Measurements from ENCODE around the gene CCNL2.

DNA sequence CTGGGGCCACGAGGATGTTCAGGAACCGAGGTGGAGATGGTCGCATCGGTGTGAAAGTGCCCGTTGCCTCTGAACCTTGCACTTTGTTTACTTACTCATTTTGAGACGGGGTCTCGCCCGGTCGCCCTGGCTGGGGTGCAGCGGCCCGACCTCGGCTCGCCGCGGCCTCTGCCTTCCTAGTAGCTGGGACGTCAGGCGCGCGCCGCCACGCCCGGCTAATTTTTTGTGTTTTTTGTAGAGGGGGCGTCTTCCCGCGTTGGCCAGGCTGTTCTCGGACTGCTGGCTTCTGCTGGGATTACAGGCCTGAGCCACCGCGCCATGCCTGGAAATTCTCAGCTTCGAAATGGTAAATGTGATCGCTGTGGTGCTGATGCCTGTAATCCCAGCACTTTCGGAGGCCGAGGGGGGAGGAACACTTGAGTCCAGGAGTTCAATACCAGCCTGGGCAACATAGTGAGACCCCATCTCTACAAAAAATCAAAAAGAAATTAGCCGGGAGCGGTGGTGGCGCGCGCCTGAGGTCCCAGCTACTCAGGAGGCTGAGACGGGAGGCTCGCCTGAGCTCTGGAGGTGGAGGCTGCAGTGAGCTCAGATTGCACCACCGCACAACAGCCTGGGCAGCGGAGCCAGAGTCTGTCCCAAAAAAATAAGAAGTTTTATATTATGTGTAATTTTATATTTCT, 8.6 kb upstream of the CCNL2 start:
- TF ChIP-seq, protein P1, sequence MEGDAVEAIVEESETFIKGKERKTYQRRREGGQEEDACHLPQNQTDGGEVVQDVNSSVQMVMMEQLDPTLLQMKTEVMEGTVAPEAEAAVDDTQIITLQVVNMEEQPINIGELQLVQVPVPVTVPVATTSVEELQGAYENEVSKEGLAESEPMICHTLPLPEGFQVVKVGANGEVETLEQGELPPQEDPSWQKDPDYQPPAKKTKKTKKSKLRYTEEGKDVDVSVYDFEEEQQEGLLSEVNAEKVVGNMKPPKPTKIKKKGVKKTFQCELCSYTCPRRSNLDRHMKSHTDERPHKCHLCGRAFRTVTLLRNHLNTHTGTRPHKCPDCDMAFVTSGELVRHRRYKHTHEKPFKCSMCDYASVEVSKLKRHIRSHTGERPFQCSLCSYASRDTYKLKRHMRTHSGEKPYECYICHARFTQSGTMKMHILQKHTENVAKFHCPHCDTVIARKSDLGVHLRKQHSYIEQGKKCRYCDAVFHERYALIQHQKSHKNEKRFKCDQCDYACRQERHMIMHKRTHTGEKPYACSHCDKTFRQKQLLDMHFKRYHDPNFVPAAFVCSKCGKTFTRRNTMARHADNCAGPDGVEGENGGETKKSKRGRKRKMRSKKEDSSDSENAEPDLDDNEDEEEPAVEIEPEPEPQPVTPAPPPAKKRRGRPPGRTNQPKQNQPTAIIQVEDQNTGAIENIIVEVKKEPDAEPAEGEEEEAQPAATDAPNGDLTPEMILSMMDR (conservative IDR thresholded peaks at IDR 0.05; ENCODE audit: low read length) = no peak
- no peak for TF ChIP-seq EZH2phosphoT487 (IDR thresholded peaks at IDR 0.05; ENCODE audit: borderline replicate concordance)
